Measurements from ENCODE around the gene SLC16A4. TPM values are rescaled to one million over a fixed set of nuclear protein-coding genes. Genes with fewer than 3 reads are reported as not detected.

The SLC16A4 gene
- total and polyA plus RNA-seq, 10 of the 15 experiments (the other 5 are each of a cell fraction or from before 2014, with no cell fraction given), result 0.13 to 2.2 (median 0.26) TPM; not detected in 1

DNA sequence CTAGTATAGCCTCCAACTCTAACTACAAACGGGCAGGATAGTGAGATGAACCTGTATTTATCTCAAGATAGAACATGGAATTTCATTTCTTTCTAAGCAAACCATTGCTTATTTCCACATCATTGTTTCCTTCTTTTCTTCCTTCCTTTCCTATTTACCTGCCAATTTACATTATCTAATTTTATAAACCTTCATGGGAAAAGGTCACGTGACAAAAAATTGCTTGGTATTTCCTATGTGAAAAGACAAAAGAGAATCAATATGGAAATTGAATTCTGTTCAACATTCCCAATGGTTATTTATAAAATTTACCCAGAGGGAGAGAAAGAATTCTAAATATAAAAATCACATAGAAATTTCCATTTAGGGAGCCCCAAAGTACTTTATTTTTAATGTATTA, 74.1 kb downstream of the SLC16A4 start:
- Histone ChIP-seq H3K27me3 (replicated peaks in 1 of 2; ENCODE audit: control insufficient read depth in 2 of 2, insufficient read depth in 2 of 2, low read length in 1 of 2) (no peaks in the 10 kb centered on the region), H2AFZ (ENCODE audit: control insufficient read depth, low read depth, low read length) (no peak overlapping the region), H3K9me3 (replicated peaks; ENCODE audit: control insufficient read depth, insufficient read depth, low read length) (no peaks in the 10 kb centered on the region; the same call in 2 of the 3 replicates), H3K79me2 (ENCODE audit: control insufficient read depth, insufficient read depth, low read length) (no peaks in the 10 kb centered on the region), H3K36me3 (ENCODE audit: control insufficient read depth in 2 of 2, insufficient read depth in 2 of 2, low read length in 1 of 2) (no peaks in the 10 kb centered on the region), H3K4me1 (ENCODE audit: control insufficient read depth, insufficient read depth, low read length) (no peaks in the 10 kb centered on the region), H3K9ac (ENCODE audit: control insufficient read depth, insufficient read depth, low read length) (no peak overlapping the region), H4K20me1 (ENCODE audit: control insufficient read depth, insufficient read depth) (no peaks in the 10 kb centered on the region), H3K4me2 (ENCODE audit: control insufficient read depth, insufficient read depth) (no peak overlapping the region), H3K27ac (ENCODE audit: control insufficient read depth, insufficient read depth) (no peak overlapping the region), H3K4me3 (no peak overlapping the region)
- ATAC-seq (no peak), FAIRE-seq (no peak), DNase-seq (ENCODE audit: low read depth, low spot score) (no peak)
- ChIA-PET SMC1A (ENCODE audit: uncharacterized antibody, unreplicated experiment) (interaction anchor here (1.2 to 22.8 kb wide), 3 partner anchors 33 to 144 kb away, joined by 4 to 524 read pairs (median 5); partner anchors contain the start of gene KCNC4), POLR2A (interaction anchor here (0.9 to 1.2 kb wide), 2 partner anchors 20 to 31 kb away, joined by 3 read pairs; no protein-coding TSS in a partner anchor), CTCF (interaction anchor here (1.1 to 17.1 kb wide), 7 partner anchors 10 to 179 kb away, joined by 3 to 753 read pairs (median 6); partner anchors contain the start of gene KCNC4), RAD21 (ENCODE audit: unreplicated experiment) (interaction anchor here (1.9 to 13.1 kb wide), 5 partner anchors 21 to 179 kb away, joined by 8 to 319 read pairs (median 12); partner anchors contain the start of genes KCNC4 and RBM15)
- TF ChIP-seq ZNF622 (IDR thresholded peaks at IDR 0.05) (no peak), ZBTB4 (CRISPR knock-in tag; IDR thresholded peaks at IDR 0.05) (no peak), FOS (IDR thresholded peaks at IDR 0.05; ENCODE audit: borderline replicate concordance, extremely low read depth, insufficient read length) (no peak), MEF2A (IDR thresholded peaks at IDR 0.05; ENCODE audit: insufficient read depth, low read depth, low read length) (no peak), CREM (IDR thresholded peaks at IDR 0.05; ENCODE audit: low read depth) (no peak), NR2C1 (IDR thresholded peaks at IDR 0.05) (no peak), ZNF24 (IDR thresholded peaks at IDR 0.05) (no peak), POLR2AphosphoS5 (IDR thresholded peaks at IDR 0.05; ENCODE audit: low read length) (no peak), HDAC6 (IDR thresholded peaks at IDR 0.05; ENCODE audit: unreplicated experiment) (no peak), MTA2 (IDR thresholded peaks at IDR 0.05; ENCODE audit: low read depth) (no peak), NR2C2 (IDR thresholded peaks at IDR 0.05; ENCODE audit: borderline replicate concordance, control insufficient read depth, insufficient read length, low read depth) (no peak), KDM1A (IDR thresholded peaks at IDR 0.05; ENCODE audit: borderline replicate concordance) (no peak), PBX3 (IDR thresholded peaks at IDR 0.05; ENCODE audit: insufficient replicate concordance, low read depth, low read length) (no peak), DPF2 (IDR thresholded peaks at IDR 0.05) (no peak), HDAC2 (IDR thresholded peaks at IDR 0.05) (no peak)
- TF ChIP-seq, protein P1, sequence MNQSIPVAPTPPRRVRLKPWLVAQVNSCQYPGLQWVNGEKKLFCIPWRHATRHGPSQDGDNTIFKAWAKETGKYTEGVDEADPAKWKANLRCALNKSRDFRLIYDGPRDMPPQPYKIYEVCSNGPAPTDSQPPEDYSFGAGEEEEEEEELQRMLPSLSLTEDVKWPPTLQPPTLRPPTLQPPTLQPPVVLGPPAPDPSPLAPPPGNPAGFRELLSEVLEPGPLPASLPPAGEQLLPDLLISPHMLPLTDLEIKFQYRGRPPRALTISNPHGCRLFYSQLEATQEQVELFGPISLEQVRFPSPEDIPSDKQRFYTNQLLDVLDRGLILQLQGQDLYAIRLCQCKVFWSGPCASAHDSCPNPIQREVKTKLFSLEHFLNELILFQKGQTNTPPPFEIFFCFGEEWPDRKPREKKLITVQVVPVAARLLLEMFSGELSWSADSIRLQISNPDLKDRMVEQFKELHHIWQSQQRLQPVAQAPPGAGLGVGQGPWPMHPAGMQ (IDR thresholded peaks at IDR 0.05; ENCODE audit: borderline replicate concordance), result no peak
- TF ChIP-seq, protein P2, sequence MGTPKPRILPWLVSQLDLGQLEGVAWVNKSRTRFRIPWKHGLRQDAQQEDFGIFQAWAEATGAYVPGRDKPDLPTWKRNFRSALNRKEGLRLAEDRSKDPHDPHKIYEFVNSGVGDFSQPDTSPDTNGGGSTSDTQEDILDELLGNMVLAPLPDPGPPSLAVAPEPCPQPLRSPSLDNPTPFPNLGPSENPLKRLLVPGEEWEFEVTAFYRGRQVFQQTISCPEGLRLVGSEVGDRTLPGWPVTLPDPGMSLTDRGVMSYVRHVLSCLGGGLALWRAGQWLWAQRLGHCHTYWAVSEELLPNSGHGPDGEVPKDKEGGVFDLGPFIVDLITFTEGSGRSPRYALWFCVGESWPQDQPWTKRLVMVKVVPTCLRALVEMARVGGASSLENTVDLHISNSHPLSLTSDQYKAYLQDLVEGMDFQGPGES (IDR thresholded peaks at IDR 0.05), result no peak
- in situ Hi-C loops (cut with MboI) (no loop called here), intact Hi-C loops (cut with micrococcal nuclease; ENCODE audit: unreplicated experiment) (no loop called here)
- BruUV-seq (replicated peaks), result no TSS peak
- WGBS (ENCODE audit: insufficient coverage, insufficient replicate concordance, low lambda C conversion rate, missing lambda C conversion rate), result 63% methylated on average over 2 of the region's 2 CpGs
